DLD1 (cell line): ENCODE results near the gene KLHL25.

Source experiments
- in situ Hi-C: cut with HindIII; loops from 2 replicates; pipeline ENCODE4 v1.10.0; 2017; ENCODE audit warnings: low sequenced_read_pairs

Gene KLHL25

GRCh38 chr15:85722374-85723152 is 72.2 kb downstream of the KLHL25 start:
- in situ Hi-C loops: no loop called here

- in situ Hi-C loops: no loop called here
These were observed 75.7 kb downstream of the KLHL25 start for GRCh38 chr15:85718981-85719380.

DNA sequence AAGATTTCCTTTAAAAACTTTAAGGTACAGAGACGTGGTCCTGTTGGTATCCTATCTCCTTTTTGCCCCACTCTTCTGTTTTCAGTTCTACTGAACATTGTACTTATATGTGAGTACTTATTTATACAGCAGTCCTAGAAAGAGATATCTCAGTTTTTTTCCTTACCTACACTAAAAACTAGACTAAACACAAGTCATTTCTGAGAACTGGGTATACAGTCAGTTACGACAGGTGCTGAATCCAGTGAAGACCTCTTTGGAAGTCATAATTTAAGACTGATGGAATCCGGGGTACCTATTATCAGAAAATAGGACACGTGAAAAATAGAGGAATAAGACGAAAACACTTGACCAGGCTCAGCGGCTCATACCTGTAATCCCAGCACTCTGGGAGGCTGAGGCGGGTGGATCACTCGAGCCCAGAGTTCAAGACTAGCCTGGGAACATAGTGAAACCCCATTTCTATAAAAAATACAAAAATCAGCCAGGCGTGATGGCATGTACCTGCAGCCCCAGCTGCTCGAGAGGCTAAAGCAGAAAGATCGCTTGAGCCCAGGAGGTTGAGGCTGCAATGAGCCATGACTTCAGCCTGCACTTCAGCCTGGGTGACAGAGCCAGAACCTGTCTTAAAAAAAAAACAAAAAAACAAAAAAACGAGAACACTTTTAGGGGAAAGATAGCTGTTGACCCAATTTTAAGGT is 76.3 kb downstream of the KLHL25 start:
- in situ Hi-C loops: no loop called here

DNA sequence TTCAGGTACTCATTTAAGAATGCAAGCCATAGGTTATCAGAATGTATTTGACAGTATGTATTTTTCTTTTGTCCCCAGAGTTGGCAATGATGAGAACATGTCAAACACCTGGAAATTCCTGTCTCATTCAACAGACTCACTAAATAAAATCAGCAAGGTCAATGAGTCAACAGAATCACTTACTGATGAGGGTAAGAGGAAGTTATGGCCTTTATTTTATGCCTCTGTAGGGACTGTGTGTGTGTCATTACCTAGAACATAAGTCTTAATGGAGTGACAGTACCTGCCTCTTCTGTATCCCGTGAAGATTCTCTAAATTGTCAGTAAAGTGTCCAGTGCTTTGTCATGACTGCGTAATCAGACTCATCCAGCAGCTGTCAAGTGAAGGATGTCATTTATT is 77.5 kb downstream of the KLHL25 start:
- in situ Hi-C loops: no loop called here

DNA sequence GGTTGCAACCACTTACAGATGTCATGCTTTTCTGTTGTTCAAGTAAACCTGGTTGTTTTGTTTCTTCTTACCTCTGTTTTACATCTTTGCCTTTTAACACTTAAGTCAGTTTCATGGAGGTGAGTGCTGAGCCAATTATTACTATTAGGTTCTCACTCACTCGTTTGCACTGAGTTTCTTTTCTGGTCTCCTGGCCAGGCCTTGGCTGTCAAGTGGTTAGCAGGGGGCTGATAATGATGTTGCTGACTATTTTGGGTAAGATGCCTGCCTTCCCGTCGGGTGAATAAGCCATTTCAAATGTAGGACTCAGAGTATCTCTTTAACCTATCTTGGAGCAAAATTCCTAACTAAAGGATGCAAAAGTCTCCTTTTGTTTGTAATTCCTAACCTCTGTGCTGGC is 78.5 kb downstream of the KLHL25 start:
- in situ Hi-C loops: no loop called here

DNA sequence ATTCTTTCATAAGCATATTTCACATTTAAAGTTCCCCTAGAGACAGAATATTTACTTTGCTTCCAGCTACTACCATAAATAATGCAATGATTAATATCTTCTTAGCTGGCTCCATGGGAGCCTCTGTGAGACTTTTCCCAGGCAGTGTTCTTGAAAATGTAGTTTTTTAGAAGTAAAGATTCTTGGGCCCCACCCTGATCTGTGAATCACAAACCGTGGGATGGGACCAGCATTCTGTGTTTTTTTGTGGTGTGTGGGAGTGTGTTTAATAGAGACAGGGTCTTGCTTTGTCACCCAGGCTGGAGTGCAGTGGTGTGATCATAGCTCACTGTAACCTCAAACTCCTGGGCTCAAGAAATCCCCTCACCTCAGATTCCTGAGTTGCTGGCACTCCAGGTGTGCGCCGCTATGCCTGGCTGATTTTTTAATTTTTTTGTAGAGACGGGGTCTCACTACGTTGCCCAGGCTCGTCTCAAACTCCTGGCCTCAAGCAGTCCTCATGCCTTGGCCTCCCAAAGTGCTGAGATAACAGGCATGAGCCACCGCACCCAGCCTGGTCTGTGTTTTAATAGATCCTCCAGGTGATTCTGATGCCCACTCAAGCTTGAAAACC is 83.0 kb downstream of the KLHL25 start:
- in situ Hi-C loops: no loop called here

- in situ Hi-C loops: no loop called here
These were observed 84.3 kb downstream of the KLHL25 start for GRCh38 chr15:85710340-85710842.
